GM21619 (cell line): ENCODE results near the gene UPF2.
"Not testable (repeated sequence)": the region's sequence is repeated elsewhere in the genome, so short reads cannot be mapped to it uniquely, and the experiment has no call there.

Experiments used
- ATAC-seq: cut with Tn5 transposase; IDR thresholded peaks from one replicate; pipeline ENCODE4 v1.9.1; 2021; ENCODE audit not compliant: unreplicated experiment

Gene UPF2, protein sequence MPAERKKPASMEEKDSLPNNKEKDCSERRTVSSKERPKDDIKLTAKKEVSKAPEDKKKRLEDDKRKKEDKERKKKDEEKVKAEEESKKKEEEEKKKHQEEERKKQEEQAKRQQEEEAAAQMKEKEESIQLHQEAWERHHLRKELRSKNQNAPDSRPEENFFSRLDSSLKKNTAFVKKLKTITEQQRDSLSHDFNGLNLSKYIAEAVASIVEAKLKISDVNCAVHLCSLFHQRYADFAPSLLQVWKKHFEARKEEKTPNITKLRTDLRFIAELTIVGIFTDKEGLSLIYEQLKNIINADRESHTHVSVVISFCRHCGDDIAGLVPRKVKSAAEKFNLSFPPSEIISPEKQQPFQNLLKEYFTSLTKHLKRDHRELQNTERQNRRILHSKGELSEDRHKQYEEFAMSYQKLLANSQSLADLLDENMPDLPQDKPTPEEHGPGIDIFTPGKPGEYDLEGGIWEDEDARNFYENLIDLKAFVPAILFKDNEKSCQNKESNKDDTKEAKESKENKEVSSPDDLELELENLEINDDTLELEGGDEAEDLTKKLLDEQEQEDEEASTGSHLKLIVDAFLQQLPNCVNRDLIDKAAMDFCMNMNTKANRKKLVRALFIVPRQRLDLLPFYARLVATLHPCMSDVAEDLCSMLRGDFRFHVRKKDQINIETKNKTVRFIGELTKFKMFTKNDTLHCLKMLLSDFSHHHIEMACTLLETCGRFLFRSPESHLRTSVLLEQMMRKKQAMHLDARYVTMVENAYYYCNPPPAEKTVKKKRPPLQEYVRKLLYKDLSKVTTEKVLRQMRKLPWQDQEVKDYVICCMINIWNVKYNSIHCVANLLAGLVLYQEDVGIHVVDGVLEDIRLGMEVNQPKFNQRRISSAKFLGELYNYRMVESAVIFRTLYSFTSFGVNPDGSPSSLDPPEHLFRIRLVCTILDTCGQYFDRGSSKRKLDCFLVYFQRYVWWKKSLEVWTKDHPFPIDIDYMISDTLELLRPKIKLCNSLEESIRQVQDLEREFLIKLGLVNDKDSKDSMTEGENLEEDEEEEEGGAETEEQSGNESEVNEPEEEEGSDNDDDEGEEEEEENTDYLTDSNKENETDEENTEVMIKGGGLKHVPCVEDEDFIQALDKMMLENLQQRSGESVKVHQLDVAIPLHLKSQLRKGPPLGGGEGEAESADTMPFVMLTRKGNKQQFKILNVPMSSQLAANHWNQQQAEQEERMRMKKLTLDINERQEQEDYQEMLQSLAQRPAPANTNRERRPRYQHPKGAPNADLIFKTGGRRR

DNA sequence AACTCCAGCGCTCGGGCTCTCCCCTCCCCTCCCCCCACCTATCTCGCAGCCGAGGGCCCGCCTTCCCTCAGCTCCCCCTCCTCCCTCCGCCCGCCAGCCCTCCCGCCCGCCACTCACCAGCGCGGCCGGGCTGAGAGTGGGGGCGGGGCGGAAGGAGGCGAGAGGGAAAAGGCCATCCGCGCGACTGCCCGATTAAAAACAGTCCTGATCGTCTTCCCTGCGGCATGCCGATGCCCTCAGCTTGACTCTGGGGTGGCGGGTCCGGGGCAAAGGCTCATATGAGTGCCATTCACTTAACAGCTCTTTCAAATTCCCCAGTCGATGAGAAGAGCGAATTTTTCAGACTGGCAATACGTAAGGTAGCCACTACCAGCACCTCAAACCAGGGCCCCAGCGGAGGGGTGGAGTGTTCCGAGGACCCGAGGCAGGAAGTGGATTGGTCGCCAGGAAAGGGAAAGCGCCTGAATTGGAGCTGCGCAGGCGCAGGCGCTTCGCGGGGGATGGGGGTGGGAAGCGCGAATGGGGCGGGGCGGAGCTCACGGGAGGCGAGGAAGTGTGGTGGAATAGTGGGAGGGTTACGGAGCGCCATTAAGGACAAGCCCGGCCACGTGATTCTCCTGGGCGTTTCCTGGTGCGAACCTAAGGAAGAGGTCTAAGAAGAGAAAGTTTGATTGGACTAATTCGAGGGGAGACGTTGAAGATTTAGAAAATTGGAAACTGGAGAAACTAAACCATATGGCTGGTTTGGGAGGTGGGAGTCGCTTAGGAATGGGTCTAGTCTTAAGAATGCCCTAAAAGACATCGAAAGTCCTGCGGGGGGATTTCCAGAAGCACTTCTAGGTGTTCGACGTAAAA lies at the start of gene UPF2:
Gene UPF2 (minus strand): TSS at position 13 of the 855 bp plus-strand sequence. CDS start 7,386 bp downstream, outside the sequence.
- ATAC-seq, result peak; percentile 48

DNA sequence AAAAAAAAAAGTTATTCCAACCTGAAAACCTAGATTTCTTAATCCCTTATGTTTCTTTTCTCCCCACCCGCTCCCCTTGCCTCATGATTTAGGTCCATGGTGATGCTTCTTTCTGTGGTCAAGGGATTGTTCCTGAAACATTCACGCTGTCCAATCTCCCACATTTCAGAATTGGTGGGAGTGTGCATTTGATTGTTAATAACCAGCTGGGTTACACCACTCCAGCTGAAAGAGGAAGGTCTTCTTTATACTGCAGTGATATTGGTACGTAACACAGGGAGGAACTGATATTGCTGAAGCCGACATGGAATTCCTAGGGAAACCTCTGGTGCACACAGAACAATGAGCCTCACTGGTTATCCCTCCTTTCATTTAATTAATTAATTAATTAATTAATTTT lies 48.8 kb upstream of the UPF2 start:
- no peak for ATAC-seq

DNA sequence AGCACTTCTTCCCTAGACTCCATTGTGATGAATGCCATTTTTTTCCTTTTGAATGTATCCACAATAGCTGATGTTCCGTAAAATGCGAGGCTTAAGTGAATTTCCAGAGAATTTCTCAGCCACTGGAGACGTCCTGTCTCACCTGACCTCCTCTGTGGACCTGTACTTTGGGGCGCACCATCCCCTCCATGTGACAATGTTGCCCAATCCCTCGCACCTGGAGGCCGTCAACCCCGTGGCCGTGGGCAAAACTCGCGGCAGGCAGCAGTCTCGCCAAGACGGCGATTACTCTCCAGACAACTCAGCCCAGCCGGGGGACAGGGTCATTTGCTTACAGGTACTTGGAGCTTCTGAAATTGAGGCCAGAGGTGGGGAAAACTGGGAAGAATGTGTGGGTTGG lies 46.3 kb upstream of the UPF2 start:
- no peak for ATAC-seq

DNA sequence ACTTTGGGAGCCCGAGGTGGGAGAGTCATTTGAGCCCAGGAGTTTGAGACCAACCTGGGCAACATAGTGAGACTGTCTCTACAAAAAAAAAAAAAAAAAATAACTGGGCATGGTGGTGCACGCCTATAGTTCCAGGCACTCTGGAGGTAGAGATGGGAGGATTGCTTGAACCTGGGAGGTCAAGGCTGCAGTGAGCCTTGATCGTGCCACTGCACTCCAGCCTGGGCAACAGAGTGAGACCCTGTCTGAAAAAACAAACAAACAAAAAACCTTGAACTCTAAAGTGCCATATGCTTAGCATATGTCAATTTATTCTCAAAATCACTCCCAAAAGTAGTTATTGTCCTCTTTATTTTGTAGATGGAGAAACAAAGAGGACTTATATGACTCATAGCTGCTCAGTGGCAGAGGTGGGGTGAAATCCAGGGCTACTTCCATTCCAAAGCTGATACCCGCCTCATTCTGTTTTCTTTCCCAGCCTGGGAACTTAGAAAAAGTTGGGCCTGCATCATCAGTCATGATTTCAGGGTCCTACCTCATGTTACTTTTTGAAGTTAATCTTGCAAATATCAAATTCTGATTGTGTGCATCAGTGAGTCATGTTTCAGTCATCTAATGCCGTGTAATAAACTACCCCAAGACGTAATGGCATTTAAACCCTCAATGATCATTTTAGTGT lies 39.4 kb upstream of the UPF2 start:
- no peak for ATAC-seq

DNA sequence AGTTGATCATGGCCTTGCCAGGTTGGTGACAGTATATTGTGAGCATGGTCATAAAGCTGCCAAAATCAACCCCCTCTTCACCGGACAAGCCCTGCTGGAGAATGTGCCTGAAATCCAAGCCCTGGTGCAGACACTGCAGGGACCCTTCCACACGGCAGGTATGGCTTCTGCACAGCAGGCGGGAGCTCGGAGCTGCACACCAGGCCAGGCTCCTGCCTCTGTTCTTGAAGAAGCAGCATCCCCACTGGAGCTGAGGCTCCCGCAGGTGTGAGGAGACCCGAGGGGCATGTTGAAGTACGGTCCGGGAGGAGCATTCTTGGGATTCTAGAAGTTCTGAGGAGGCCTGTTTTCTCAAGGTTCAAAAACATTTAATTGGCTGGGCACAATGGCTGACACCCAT lies 38.9 kb upstream of the UPF2 start:
- no peak for ATAC-seq

DNA sequence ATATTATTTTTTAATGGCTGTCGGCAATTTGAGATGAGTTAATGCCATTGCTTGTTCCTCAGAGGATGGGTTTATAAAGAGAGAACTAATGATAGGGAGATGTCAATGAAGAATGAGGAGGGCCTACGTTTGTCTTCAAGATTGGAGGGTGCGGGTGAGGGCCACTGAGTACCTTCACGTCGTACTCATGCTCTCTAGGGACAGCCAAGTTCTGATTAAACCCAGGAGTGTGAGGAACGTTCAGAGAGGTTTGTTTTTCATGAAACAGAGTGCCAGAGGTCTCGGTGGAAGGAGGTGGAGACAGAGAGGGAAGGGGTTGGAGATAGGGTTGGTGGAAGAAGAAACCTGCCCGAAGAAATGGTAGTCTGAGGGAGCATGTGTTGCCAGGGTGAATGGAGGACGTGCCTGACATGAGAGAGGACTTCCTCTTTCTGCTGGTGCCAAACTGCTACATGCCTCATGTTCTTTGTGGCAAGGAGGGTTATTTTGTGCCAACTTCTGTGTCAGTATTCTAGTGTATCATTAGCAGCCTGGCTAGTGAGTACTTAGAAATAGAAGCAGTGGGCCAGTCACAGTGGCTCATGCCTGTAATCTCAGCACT lies 35.1 kb upstream of the UPF2 start:
- ATAC-seq, result no peak

DNA sequence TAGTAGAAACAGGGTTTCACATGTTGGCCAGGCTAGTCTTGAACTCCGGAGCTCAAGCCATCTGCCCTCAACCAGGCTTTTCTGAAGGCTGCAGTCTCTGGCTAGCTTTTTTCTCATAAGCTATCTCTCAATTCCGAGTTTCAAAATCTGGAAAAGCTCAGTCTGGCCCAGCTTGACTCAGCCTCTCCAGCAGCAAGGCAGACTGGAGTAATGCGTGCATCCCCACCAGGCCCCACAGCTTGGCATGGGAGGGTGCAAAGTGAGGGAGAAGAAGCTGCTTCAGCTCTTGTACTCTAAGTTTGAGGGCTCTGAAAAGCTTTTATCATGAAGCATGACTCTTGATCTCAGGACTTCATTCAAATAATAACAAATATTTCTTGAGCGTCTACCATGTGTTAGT lies 30.9 kb upstream of the UPF2 start:
- ATAC-seq, result no peak

DNA sequence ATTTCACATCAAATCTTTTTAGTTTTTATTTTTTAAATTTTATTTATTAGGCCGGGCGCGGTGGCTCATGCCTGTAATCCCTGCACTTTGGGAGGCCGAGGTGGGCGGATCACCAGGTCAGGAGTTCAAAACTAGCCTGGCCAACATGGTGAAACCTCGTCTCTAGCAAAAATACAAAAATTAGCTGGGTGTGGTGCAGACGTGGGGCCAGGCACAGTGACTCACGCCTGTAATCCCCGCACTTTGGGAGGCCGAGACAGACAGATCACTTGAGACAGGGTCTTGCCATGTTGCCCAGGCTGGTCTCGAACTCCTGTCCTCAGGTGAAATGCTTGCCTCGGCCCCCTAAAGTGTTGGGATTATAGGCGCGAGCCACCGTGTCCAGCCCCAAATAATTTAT lies 28.8 kb upstream of the UPF2 start:
- ATAC-seq, result not testable (repeated sequence)

DNA sequence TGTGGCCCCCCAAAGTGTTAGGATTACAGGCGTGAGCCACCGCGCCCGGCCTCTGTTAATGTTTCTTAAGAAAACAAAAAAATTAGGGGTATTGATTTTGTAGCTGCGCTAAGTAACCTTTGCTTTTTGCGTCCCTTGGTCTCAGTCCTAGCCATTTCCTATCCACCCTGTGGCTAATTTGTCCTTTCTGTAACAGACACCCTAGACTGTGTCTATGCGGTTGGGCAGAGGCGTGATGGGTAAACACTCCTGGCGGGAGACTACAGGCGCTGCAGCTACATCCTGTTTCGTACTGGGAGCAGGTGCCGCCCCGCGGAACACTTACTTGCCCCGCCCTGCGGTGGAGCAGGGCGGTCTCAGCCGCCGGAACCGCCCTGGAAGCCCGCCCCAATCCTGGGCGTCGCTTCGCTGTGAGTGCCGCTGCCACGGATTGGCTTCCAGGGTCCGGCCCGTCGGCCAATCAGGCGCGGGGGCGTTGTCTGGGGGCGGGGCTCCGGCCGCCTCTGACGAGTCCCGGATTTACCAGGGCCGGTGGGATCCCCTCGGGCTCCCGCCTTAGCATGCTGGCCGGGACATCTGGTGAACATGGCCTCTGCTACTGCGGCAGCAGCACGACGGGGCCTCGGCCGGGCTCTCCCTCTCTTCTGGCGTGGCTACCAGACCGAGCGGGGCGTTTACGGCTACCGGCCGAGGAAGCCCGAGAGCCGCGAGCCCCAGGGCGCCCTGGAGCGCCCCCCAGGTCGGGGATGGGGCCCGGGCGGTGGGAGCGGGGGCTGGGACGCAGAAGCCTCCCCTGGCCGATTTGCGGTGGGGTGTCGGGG lies 26.1 kb upstream of the UPF2 start, which contains the start of gene DHTKD1:
Gene DHTKD1 (plus strand): TSS at position 506 of the 821 bp plus-strand sequence. CDS start 80 bp downstream, at position 586.
- peak; percentile 98 for ATAC-seq

DNA sequence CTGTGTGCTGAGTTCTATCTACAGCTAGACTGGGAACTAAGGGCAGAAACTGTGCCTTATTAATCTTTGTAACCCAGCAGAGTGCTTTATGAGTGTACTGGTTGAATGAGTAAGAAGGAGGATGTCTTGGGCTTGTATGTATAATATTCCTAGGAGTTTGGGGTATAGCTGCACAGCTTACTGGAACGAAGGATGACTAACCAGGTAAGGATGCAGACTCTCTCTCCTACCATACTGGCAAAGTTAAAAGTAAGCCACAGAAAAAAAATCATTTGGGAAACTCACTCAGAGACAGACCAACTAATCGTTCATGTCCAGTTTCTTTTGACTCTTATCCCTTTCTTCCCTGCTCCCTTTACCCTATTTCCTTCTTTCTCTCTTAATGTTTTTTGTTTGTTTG lies 24.7 kb upstream of the UPF2 start:
- ATAC-seq, result no peak

DNA sequence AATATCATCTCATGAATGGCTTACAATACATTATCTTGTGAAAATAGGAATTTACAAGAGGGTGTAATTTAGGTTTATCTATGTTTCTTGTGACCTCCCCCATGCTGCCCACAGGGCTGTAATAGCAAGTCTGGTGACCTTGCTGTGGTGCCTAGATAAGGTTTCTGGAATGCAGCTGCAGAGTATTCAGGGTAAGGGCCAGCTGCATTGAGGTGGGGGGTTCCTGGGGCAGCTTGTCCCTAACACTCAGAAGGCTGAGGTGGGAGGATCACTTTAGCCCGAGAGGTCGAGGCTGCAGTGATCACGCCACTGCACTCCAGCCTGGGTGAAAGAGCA lies 20.8 kb upstream of the UPF2 start:
- no peak for ATAC-seq

DNA sequence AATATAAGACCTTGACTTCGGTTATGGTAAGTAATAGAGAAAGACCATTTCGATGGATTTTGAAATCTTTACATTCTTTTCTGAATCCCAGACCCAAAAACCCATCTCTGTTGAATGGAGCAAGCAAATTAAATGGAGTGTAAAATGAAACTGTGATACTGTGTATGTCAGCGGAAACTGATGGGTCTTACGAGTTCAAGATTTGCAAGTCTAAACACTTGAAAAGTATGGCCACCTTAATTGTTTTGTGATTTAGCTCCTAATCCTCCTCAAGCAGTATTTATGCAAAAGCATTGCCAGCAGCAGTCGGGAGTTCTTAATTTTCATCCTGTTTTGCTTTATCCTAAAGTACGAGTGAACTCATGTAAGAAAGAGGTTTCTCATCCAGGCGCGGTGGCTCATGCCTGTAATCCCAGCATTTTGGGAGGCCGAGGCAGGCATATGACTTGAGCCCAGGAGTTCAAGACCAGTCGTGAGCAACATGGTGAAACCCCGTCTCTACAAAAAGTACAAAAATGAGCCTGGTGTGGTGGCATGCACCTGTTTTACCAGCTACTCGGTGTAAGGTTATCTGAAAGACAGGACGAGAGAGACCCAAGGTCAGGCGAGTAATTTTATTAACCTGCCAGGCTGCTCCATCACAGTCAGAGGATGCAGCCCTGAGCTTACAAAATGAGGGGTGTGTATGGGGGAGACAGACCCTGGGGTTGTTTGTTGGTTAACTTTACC lies 20.3 kb upstream of the UPF2 start:
- ATAC-seq, result no peak

DNA sequence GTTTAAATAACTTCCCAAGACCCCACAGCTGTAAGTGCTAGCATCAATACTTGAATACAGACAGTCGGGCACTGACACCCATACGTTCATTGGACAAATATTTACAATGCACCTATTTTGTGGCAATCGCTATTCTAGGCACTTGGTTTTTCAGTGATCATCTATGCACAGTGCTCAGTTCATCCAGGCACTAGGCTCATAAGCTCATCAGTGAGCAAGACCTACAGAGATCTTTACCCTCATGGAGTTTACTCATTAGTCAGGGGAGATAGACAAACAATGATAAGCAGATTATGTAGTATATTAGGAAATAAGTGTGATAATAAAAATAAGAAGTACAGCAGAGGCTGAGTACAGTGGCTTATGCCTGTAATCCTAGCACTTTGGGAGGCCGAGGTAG lies 18.5 kb upstream of the UPF2 start:
- ATAC-seq, result no peak

DNA sequence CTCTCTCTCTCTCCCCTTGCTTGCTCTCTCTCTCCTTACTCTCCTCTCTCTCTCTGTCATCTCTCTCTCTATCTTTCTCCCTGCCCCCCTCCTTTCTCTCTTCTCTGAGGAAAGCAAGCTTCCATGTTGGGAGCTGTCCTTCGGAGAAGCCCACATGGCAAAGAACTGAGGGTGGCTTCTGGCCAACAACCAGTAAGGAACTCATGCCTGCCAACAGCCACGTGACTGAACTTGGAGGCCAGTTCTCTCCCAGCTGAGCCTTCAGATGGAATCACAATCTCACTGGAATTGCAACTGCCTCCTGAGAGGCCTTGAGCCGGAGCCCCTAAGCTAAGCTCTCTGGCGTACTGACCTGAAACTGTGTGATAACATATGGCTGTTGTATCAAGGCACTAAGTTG lies 14.1 kb upstream of the UPF2 start:
- no peak for ATAC-seq

DNA sequence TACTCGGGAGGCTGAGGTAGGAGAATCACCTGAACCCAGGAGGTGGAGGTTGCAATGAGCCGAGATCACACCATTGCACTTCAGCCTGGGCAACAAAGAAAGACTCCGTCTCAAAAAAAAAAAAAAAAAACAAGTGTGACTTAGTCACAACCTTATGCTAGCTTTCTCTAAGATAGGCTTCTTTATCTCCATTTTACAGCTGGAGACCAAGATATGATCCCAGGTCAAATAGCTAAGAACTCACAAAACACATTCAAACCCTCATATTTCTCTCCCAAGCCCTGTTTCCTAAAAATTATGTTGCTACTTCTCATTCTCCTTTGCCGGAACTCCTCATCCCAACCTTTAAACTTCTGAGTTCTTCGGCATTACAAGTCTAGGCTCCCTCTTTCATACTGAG lies 13.1 kb upstream of the UPF2 start:
- no peak for ATAC-seq

DNA sequence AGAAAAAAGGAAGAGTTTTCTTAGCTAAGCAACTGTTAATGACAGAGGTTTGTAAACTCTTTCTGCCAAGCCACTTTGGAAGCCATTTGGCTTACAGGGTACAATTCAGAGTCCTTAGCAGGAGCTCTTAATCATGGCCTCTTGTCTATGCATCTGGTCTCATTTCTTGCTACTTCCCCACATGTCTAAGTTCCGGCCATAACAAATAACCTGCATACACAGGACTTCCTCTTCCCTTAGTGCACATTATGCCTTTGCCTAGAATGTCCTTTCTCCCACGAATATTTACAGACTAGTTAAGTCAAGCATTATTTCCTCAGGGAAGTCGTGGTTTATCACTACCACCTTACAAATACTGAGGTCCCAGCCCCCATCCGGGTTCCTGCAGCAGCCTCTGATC lies 8.6 kb upstream of the UPF2 start:
- ATAC-seq, result no peak

DNA sequence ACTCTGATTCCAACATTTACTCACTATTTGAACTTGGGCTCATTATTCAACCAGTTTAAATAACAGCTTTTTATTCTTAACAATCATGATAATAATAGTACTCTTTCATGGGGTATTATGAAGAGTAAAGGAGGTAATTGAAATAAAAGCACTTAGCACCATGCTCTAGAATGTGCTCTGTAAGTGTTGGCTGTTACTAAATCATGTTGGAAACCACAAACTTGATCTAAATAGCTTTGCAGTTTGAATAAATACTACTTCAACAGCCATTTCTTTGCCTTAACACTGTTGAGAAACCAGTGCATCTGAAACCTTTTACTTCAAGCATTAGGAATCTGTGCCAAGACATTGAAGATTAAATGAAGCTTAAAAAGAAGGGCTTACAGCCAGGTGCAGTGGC lies 7.9 kb upstream of the UPF2 start:
- no peak for ATAC-seq

DNA sequence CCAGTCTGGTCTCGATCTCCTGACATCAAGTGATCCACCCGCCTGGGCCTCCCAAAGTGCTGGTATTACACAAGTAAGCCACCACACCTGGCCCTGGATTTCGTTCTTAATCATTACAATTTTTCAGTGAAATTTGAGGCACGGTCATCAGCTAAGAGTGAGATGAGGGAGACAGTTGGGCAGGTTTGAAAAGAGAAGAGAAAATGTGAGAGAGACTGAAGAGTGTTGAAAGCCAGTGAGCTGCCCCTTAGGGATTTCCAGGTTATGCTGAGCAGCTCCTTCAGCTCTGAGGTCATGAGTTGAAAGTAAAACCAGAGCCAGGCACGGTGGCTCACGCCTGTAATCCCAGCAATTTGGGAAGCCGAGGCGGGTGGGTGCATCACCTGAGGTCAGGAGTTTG lies 5.9 kb upstream of the UPF2 start:
- no peak for ATAC-seq
